Thymus (tissue), 11 donors: ENCODE data around the gene EPHB2. TPM values are rescaled to one million over a fixed set of nuclear protein-coding genes. Genes with fewer than 3 reads are reported as not detected.

Source experiments
- DNase-seq, 9 donors: peaks; one replicate each; pipeline ENCODE4 v3.0.0-alpha.2; 2013; ENCODE audit warnings: low spot score in 9 of 9, low read depth in 6 of 9, missing footprints in 1 of 9
- H3K27ac ChIP-seq, 2 donors: one replicate each; pipeline ENCODE4 v1.5.1; 2013; ENCODE audit warnings: control low read depth in 1 of 2, low read depth in 1 of 2, low read length in 1 of 2, mild to moderate bottlenecking in 1 of 2, moderate library complexity in 1 of 2
- H3K27me3 ChIP-seq, 2 donors: one replicate each; pipeline ENCODE4 v1.5.1; 2013; ENCODE audit warnings: low read length in 1 of 2; ENCODE audit not compliant: control insufficient read depth in 2 of 2, insufficient read depth in 1 of 2
- H3K36me3 ChIP-seq, 2 donors: one replicate each; pipeline ENCODE4 v1.5.1; 2013; ENCODE audit warnings: low read length in 1 of 2, mild to moderate bottlenecking in 1 of 2, moderate library complexity in 1 of 2; ENCODE audit not compliant: control insufficient read depth in 2 of 2, insufficient read depth in 2 of 2
- H3K4me1 ChIP-seq, 2 donors: one replicate each; pipeline ENCODE4 v1.5.1; 2013; ENCODE audit warnings: low read length in 2 of 2; ENCODE audit not compliant: control insufficient read depth in 2 of 2, insufficient read depth in 2 of 2
- H3K4me3 ChIP-seq, 2 donors: one replicate each; pipeline ENCODE4 v1.5.1; 2013; ENCODE audit warnings: low read length in 2 of 2, control low read depth in 1 of 2, mild to moderate bottlenecking in 1 of 2
- H3K9me3 ChIP-seq, 2 donors: one replicate each; pipeline ENCODE4 v1.5.1; 2013; ENCODE audit warnings: low read length in 1 of 2, mild to moderate bottlenecking in 1 of 2; ENCODE audit not compliant: control insufficient read depth in 2 of 2, insufficient read depth in 1 of 2
- WGBS: extraction: QIAGEN DNeasy Blood & Tissue Kit; methylation state at CpG from one replicate; pipeline ENCODE4 v1.1.7; 2013; 5-methylcytosine and 5-hydroxymethylcytosine counted together
- polyA plus RNA-seq: library from polyadenylated mRNA; stranded (reverse); fragments of 200-250 nt; gene quantifications from one replicate; pipeline ENCODE4 v1.2.3, GENCODE V29; 2013
- total RNA-seq: library from RNA; stranded (reverse); fragments of 120-200 nt; gene quantifications from one replicate; pipeline ENCODE4 v1.2.4, GENCODE V29; 2013
- donor health status: healthy.

Gene EPHB2
- total and polyA plus RNA-seq, 2 donors = 1.6 to 2.6 TPM

DNA sequence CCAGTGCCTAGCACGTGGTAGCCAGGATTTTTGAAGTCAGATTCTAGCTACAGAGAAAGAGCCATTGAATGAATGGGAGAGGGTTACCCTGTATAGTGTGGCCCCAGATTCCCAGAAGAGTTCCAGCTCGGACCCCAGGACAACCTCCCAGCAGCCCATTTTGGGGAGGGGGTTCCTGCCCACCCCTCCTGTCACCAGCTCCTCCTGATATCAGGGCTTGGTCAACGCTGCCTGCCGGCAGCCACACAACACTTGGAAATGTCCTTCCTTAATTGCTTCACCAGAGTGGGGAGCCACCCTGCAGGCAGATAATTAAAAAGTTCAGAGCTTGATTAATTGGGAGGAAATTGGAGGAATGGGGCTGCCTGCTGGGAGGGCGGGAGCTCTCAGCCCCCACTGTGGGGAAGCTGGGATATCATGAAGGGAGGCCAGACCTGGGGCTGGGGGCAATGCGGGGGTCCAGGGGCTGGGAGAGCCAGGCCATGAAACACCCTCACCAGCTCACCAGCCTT is 141.6 kb downstream of the EPHB2 start:
- H3K36me3 ChIP-seq = no peaks in the 10 kb centered on the region
- no peak overlapping the region for H3K27ac ChIP-seq
- H3K27me3 ChIP-seq = no peaks in the 10 kb centered on the region
- 96% methylated on average over 6 of the region's 6 CpGs for WGBS
- no peaks in the 10 kb centered on the region for H3K4me1 ChIP-seq
- DNase-seq = no peak
- no peaks in the 10 kb centered on the region for H3K9me3 ChIP-seq
- no peak overlapping the region for H3K4me3 ChIP-seq

DNA sequence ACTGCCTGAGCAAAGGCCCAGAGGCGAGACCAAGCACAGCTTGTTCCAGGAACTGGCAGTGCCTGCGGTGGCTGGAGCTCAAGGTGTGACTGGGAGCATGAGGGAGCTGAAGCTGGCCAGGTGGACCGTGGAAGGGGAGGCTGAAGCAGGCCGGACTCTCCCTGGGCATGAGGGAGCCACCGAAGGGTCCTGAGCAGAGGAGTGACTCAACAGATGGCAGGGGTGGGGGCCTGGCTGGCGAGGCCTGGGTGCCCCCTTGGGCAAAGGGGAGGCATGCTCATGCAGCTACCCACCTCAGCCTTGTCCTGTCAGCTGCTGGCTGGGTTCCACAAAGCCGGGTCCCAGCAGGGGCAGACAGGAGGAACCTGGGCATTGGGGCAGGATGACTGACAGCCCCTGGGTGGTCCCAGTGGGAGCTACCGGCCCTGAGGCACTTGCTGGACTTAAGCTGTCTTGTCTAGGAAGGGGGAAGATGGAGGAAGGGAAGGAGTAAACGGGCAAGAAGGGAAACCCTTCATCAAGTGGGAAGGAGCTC is 143.1 kb downstream of the EPHB2 start:
- Histone ChIP-seq H3K9me3 (no peaks in the 10 kb centered on the region), H3K4me1 (no peaks in the 10 kb centered on the region), H3K27ac (no peak overlapping the region), H3K27me3 (no peaks in the 10 kb centered on the region), H3K4me3 (no peak overlapping the region), H3K36me3 (no peaks in the 10 kb centered on the region)
- WGBS = 95% methylated on average over 9 of the region's 9 CpGs
- no peak for DNase-seq

DNA sequence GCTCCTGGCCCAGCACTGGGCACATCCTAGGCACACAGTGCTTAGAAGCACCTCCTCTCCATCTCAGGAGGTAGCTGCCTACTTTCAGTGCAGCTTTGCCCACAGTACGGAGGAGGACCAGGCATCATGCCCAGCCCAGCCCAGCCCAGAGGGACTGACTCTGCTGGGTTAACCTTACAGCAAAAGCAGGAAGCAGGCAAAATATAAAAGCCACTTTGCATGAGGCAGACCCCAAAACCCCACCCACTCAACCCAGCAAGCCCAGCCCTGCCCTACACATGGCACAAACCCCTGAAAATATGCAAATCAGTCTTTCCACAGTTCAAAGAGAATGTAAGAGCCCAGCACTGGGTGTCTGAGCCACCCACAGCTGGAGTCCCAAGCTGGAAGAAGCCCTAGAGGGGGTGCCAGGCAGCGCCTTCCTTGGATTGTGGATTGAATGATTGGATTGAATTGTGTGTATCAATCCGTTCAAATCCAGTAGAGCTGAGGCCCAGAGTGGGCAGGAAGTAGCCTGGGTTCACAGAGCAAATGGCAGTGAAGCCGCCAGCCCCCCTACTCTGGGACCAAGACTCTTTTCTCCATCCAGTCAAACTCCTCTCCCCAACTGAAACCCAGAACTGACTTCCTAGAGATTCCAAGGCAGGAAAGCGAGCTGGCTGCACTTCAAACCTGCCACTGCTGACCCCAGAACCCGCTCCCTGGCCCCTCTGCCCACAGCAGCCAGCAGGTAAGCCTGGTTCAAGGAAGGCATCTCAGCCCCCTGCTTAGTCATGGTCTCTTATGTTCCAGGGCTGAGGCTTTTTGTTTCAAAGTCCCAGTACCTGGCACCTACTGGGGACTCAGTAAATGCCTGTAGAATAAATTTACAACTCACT is 144.3 kb downstream of the EPHB2 start:
- H3K4me1 ChIP-seq = no peaks in the 10 kb centered on the region
- H3K27me3 ChIP-seq = no peaks in the 10 kb centered on the region
- DNase-seq = no peak
- H3K36me3 ChIP-seq = no peaks in the 10 kb centered on the region
- 76% methylated on average over 6 of the region's 6 CpGs for WGBS
- no peak overlapping the region for H3K4me3 ChIP-seq
- no peaks in the 10 kb centered on the region for H3K9me3 ChIP-seq
- no peak overlapping the region for H3K27ac ChIP-seq

DNA sequence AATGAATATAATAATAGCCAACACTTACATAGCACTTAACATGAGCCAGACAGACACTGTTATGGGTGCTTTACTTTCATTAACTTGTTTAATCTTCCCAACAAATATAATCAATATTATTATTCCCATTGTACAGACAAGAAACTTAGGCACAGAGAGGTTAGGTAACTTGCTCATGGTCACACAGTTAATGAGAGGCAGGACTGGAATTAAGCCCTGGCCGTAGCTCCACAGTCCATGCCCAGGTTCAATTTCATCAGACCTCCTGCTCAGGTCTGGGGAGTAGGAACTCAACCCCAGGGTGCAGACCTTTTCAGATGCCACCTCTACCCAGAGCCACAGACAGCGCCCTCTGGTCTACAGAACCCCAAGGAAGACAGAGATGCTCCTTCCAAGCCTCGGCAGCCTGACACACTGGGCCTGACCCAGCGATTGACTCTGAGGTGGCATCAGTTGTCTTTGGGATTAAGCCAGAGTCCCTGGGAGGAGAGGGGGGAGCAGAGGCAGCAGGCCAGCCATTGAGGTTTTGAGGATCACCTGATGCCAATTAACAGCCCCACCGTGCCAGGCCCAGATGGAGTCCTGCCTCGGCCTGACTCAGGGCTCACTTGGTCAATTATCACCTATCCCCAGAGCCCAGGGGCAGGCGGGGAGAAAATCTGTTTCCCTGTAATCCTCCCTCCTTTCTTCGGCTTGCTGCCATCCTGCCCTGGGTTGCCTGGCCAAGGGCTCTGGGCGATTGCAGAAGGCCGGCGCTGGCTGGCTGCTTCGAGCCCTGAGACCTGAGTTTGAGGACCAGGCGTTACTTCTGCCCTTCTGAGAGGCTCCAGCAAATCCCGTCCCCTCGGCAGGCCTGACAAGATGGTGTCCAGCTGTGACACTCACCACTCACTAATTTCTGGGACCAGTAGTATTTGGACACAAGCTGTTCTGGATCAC is 145.3 kb downstream of the EPHB2 start:
- no peak for DNase-seq
- Histone ChIP-seq H3K36me3 (no peaks in the 10 kb centered on the region), H3K27me3 (no peaks in the 10 kb centered on the region), H3K4me3 (no peak overlapping the region), H3K4me1 (no peaks in the 10 kb centered on the region), H3K27ac (no peak overlapping the region), H3K9me3 (no peaks in the 10 kb centered on the region)
- WGBS = 96% methylated on average over 15 of the region's 15 CpGs

GRCh38 chr1:22857661-22858060 is 147.0 kb downstream of the EPHB2 start:
- no peaks in the 10 kb centered on the region for H3K4me1 ChIP-seq
- no peaks in the 10 kb centered on the region for H3K9me3 ChIP-seq
- H3K36me3 ChIP-seq = no peaks in the 10 kb centered on the region
- H3K27ac ChIP-seq = no peak overlapping the region
- DNase-seq = no peak
- WGBS = 96% methylated on average over 7 of the region's 7 CpGs
- no peaks in the 10 kb centered on the region for H3K27me3 ChIP-seq
- H3K4me3 ChIP-seq = no peak overlapping the region

DNA sequence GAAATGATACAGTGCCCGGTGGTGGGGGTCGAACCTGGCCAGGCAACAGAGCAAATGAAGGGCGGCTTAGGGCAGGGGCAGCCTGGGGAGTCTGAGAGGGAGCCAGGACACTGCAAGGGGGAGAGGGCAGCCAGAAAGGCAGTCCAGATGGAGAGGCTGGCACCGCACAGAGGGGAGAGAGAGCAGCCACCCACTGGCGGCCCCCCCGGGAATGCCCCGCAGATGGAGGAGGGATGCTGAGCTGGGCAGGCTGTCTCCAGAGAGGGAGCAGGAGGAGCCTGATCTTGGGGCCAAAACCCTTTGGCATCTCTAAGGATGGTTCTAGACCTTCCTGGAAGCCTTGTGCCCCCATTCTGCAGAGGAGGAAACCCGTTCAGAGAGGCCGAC is 149.8 kb downstream of the EPHB2 start:
- no peaks in the 10 kb centered on the region for H3K9me3 ChIP-seq
- H3K36me3 ChIP-seq = no peaks in the 10 kb centered on the region
- DNase-seq = no peak
- no peak overlapping the region for H3K4me3 ChIP-seq
- WGBS = 96% methylated on average over 9 of the region's 9 CpGs
- H3K27me3 ChIP-seq = no peaks in the 10 kb centered on the region
- H3K4me1 ChIP-seq = no peaks in the 10 kb centered on the region
- no peak overlapping the region for H3K27ac ChIP-seq

DNA sequence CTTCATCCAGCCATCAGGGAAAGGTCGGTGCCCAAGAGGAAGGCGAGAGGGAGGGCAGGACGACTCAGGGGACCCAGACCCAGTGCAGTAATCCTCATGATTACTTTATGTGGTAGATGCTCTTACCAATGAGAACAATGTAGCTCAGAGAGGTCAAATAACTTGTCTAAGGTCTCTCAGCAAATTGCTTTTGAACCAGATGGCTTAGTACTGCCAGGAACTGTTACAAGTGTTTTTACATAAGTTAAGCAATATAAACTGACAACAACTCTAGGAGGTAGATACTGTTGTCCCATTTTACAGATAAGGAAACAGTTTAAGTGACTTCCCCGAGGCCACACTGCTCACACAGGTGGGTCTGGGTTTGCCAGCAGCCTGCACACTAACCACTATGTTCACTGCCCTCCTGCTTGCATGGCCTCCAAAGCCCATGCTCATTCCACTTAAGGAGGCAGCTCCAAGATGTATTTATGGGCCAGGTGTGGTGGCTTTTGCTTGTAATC is 150.3 kb downstream of the EPHB2 start:
- H3K27me3 ChIP-seq = no peaks in the 10 kb centered on the region
- no peaks in the 10 kb centered on the region for H3K36me3 ChIP-seq
- no peaks in the 10 kb centered on the region for H3K9me3 ChIP-seq
- WGBS = 89% methylated on average over 4 of the region's 4 CpGs
- no peak overlapping the region for H3K27ac ChIP-seq
- no peak for DNase-seq
- no peaks in the 10 kb centered on the region for H3K4me1 ChIP-seq
- H3K4me3 ChIP-seq = no peak overlapping the region

DNA sequence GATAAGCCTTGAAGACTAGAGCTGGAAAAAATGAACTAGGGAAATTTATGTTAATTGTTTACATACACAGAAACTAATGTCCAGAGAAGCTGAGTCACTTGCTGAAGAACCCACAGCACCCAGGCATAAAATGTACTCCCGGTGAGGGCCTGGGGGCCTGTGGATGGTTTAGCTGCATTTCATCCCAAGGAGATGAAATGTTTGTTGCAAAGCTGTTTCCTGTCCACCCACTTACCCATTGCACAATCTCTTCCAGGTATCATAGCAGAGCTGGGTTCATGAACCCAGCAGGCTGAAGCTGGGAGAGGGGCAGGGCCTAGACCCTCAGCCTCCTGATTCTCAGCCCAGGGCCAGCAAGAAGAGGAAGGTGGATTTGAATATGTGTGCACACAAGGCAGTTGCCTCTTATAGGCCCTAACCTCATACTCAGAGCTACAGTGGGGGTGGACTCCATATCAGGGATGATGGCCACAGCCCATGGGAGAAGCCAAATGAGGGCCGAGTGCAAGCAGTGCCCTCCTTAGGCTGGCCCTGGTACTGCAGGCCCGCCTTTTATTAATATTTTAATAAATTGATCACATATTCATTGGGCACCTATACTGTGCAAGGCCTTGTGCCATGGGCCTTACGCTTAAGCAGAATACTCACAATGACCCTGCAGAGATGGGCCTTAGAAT is 151.3 kb downstream of the EPHB2 start:
- H3K4me1 ChIP-seq = no peaks in the 10 kb centered on the region
- no peak for DNase-seq

More for the DNA sequence above, 151.3 kb downstream of the EPHB2 start:
- H3K27me3 ChIP-seq = no peaks in the 10 kb centered on the region
- WGBS = 83% methylated on average over 4 of the region's 4 CpGs
- no peaks in the 10 kb centered on the region for H3K36me3 ChIP-seq
- no peaks in the 10 kb centered on the region for H3K9me3 ChIP-seq
- no peak overlapping the region for H3K4me3 ChIP-seq
- no peak overlapping the region for H3K27ac ChIP-seq
